Cerebellar cortex (tissue), 1 donor: ENCODE results near the gene ZDHHC19.
A peak's percentile ranks its signal among the peaks of the same experiment; 100 is the strongest.
"Not testable (repeated sequence)": the region's sequence is repeated elsewhere in the genome, so short reads cannot be mapped to it uniquely, and the experiment has no call there.

Source experiments
- DNase-seq: peaks from one replicate; pipeline ENCODE4 v3.0.0-alpha.2; 2015; ENCODE audit warnings: low spot score

The ZDHHC19 gene

GRCh38 chr3:196203846-196204245 lies 7.4 kb downstream of the ZDHHC19 start:
- DNase-seq, result no peak

GRCh38 chr3:196202516-196202970 lies 8.7 kb downstream of the ZDHHC19 start:
- no peak for DNase-seq

GRCh38 chr3:196198771-196199753 lies 12.1 kb downstream of the ZDHHC19 start:
- no peak for DNase-seq

GRCh38 chr3:196198081-196198675 lies 13.0 kb downstream of the ZDHHC19 start:
- no peak for DNase-seq

GRCh38 chr3:196197524-196197923 lies 13.7 kb downstream of the ZDHHC19 start:
- DNase-seq, result no peak

GRCh38 chr3:196195664-196196265 lies 15.4 kb downstream of the ZDHHC19 start:
- no peak for DNase-seq

GRCh38 chr3:196194542-196194915 lies 16.7 kb downstream of the ZDHHC19 start:
- no peak for DNase-seq

- no peak for DNase-seq
These were observed 17.3 kb downstream of the ZDHHC19 start for GRCh38 chr3:196193736-196194541.

- peak; percentile 86 for DNase-seq
These were observed 18.0 kb downstream of the ZDHHC19 start for GRCh38 chr3:196193133-196193735.

- peak; percentile 23 for DNase-seq
These were observed 18.6 kb downstream of the ZDHHC19 start for GRCh38 chr3:196192524-196193051.

- DNase-seq, result no peak
These were observed 19.1 kb downstream of the ZDHHC19 start for GRCh38 chr3:196192036-196192523.

GRCh38 chr3:196189566-196190347 lies 21.4 kb downstream of the ZDHHC19 start:
- no peak for DNase-seq

GRCh38 chr3:196186651-196187573 lies 24.3 kb downstream of the ZDHHC19 start:
- peak; percentile 73 for DNase-seq

GRCh38 chr3:196184881-196185280 lies 26.3 kb downstream of the ZDHHC19 start:
- no peak for DNase-seq

- DNase-seq, result not testable (repeated sequence)
These were observed 27.1 kb downstream of the ZDHHC19 start for GRCh38 chr3:196184169-196184432.

- no peak for DNase-seq
These were observed 30.1 kb downstream of the ZDHHC19 start for GRCh38 chr3:196181127-196181546.

- DNase-seq, result no peak
These were observed 30.9 kb downstream of the ZDHHC19 start for GRCh38 chr3:196180346-196180745.

GRCh38 chr3:196179380-196180308 lies 31.6 kb downstream of the ZDHHC19 start:
- DNase-seq, result peak; percentile 98
